ENCODE results near the gene MAGOH.
"Not testable (repeated sequence)": the region's sequence is repeated elsewhere in the genome, so short reads cannot be mapped to it uniquely, and the experiment has no call there.

MAGOH gene

GRCh38 chr1:53187401-53187800 is 50.9 kb downstream of the MAGOH start:
- DNase-seq (ENCODE audit: low read depth in 2 of 2) = no peak

- no peak for DNase-seq (ENCODE audit: low read depth in 2 of 2)
Observed at GRCh38 chr1:53186533-53186932, 51.8 kb downstream of the MAGOH start.

- not testable (repeated sequence) for DNase-seq (ENCODE audit: low read depth in 2 of 2)
Observed at GRCh38 chr1:53185955-53186297, 52.4 kb downstream of the MAGOH start.

GRCh38 chr1:53183095-53183990 is 55.0 kb downstream of the MAGOH start:
- DNase-seq (ENCODE audit: low read depth in 2 of 2) = no peak

- DNase-seq (ENCODE audit: low read depth in 2 of 2) = no peak
Observed at GRCh38 chr1:53182716-53183094, 55.6 kb downstream of the MAGOH start.

GRCh38 chr1:53182111-53182593 is 56.2 kb downstream of the MAGOH start:
- peak in 1 of 2 experiments; percentile 40 for DNase-seq (ENCODE audit: low read depth in 2 of 2)

GRCh38 chr1:53180951-53181350 is 57.4 kb downstream of the MAGOH start:
- no peak for DNase-seq (ENCODE audit: low read depth in 2 of 2)

- DNase-seq (ENCODE audit: low read depth in 2 of 2) = peak; percentile 42 to 52
Observed at GRCh38 chr1:53180226-53180625, 58.1 kb downstream of the MAGOH start.
